Measurements from ENCODE around the gene EIF2B5.

The EIF2B5 gene

GRCh38 chr3:184135149-184135910 is at the start of gene EIF2B5:
Gene EIF2B5, plus strand, starts transcription at chr3:184135358. Its CDS starts 28 bp downstream, at chr3:184135386.
- H2AFZ ChIP-seq (ENCODE audit: low read depth, low read length), result peak within 1 kb of the TSS; percentile 96
- peak within 1 kb of the TSS; percentile 93 for H3K27ac ChIP-seq (ENCODE audit: low read length)
- peaks cover 58% of the 10 kb centered on the region for H3K79me2 ChIP-seq (ENCODE audit: insufficient read depth, low read length)
- TF ChIP-seq EZH2 (IDR thresholded peaks at IDR 0.05; ENCODE audit: borderline replicate concordance, low read depth, low read length, severe bottlenecking), result no peak
- peak; percentile 46 for TF ChIP-seq CTCF (IDR thresholded peaks at IDR 0.05; ENCODE audit: borderline replicate concordance, extremely low read depth, low read length, poor library complexity, severe bottlenecking)
- H4K20me1 ChIP-seq (ENCODE audit: insufficient read depth, low read length), result peaks cover 16% of the 10 kb centered on the region; the same call in 1 of the 2 replicates
- peak within 1 kb of the TSS; percentile 93 for H3K4me2 ChIP-seq (ENCODE audit: insufficient read depth, low read length)
- DNase-seq, result peak; percentile 93
- H3K9me3 ChIP-seq (ENCODE audit: insufficient read depth, low read length, severe bottlenecking), result no peaks in the 10 kb centered on the region
- H3K9ac ChIP-seq (ENCODE audit: low read depth, low read length), result peak within 1 kb of the TSS; percentile 94
- ATAC-seq (ENCODE audit: insufficient read depth, low read depth), result peak; percentile 88
- H3K4me1 ChIP-seq (ENCODE audit: insufficient read depth, low read length), result peaks cover 38% of the 10 kb centered on the region
- peak within 1 kb of the TSS; percentile 98 to 99 for H3K4me3 ChIP-seq (ENCODE audit: low read depth in 1 of 2, low read length in 2 of 2)
- peaks cover 28% of the 10 kb centered on the region for H3K36me3 ChIP-seq (ENCODE audit: insufficient read depth, low read length)
- H3K27me3 ChIP-seq (ENCODE audit: insufficient read depth, low read length, poor library complexity), result no peaks in the 10 kb centered on the region

GRCh38 chr3:184085389-184085852 is 49.7 kb upstream of the EIF2B5 start:
- DNase-seq (no peak), ATAC-seq (ENCODE audit: insufficient read depth, low read depth) (no peak)
- Histone ChIP-seq H3K27me3 (ENCODE audit: insufficient read depth, low read length, poor library complexity) (no peaks in the 10 kb centered on the region), H3K36me3 (ENCODE audit: insufficient read depth, low read length) (no peaks in the 10 kb centered on the region), H3K27ac (ENCODE audit: low read length) (no peak overlapping the region), H3K79me2 (ENCODE audit: insufficient read depth, low read length) (no peaks in the 10 kb centered on the region), H2AFZ (ENCODE audit: low read depth, low read length) (no peak overlapping the region), H4K20me1 (ENCODE audit: insufficient read depth, low read length) (no peaks in the 10 kb centered on the region), H3K9ac (ENCODE audit: low read depth, low read length) (no peak overlapping the region), H3K4me3 (ENCODE audit: low read depth in 1 of 2, low read length in 2 of 2) (no peak overlapping the region), H3K4me1 (ENCODE audit: insufficient read depth, low read length) (no peaks in the 10 kb centered on the region), H3K9me3 (ENCODE audit: insufficient read depth, low read length, severe bottlenecking) (no peaks in the 10 kb centered on the region), H3K4me2 (ENCODE audit: insufficient read depth, low read length) (no peak overlapping the region)
- no peak for TF ChIP-seq CTCF (IDR thresholded peaks at IDR 0.05; ENCODE audit: borderline replicate concordance, extremely low read depth, low read length, poor library complexity, severe bottlenecking)
- no peak for TF ChIP-seq EZH2 (IDR thresholded peaks at IDR 0.05; ENCODE audit: borderline replicate concordance, low read depth, low read length, severe bottlenecking)

GRCh38 chr3:184092199-184092598 is 43.0 kb upstream of the EIF2B5 start:
- H3K9ac ChIP-seq (ENCODE audit: low read depth, low read length), result no peak overlapping the region
- DNase-seq (no peak), ATAC-seq (ENCODE audit: insufficient read depth, low read depth) (no peak)
- H3K36me3 ChIP-seq (ENCODE audit: insufficient read depth, low read length), result no peaks in the 10 kb centered on the region
- H2AFZ ChIP-seq (ENCODE audit: low read depth, low read length), result no peak overlapping the region
- no peak overlapping the region for H3K27ac ChIP-seq (ENCODE audit: low read length)
- H3K27me3 ChIP-seq (ENCODE audit: insufficient read depth, low read length, poor library complexity), result no peaks in the 10 kb centered on the region
- H3K9me3 ChIP-seq (ENCODE audit: insufficient read depth, low read length, severe bottlenecking), result peaks cover 9% of the 10 kb centered on the region
- no peaks in the 10 kb centered on the region for H3K79me2 ChIP-seq (ENCODE audit: insufficient read depth, low read length)
- H3K4me1 ChIP-seq (ENCODE audit: insufficient read depth, low read length), result no peaks in the 10 kb centered on the region
- no peaks in the 10 kb centered on the region for H4K20me1 ChIP-seq (ENCODE audit: insufficient read depth, low read length)
- no peak overlapping the region for H3K4me3 ChIP-seq (ENCODE audit: low read depth in 1 of 2, low read length in 2 of 2)
- TF ChIP-seq EZH2 (IDR thresholded peaks at IDR 0.05; ENCODE audit: borderline replicate concordance, low read depth, low read length, severe bottlenecking) (no peak), CTCF (IDR thresholded peaks at IDR 0.05; ENCODE audit: borderline replicate concordance, extremely low read depth, low read length, poor library complexity, severe bottlenecking) (no peak)
- H3K4me2 ChIP-seq (ENCODE audit: insufficient read depth, low read length), result no peak overlapping the region

Measured in DND-41 (cell line).